ENCODE data around the gene CYTH3. TPM values are rescaled to one million over a fixed set of nuclear protein-coding genes. Genes with fewer than 3 reads are reported as not detected.
"Not testable (repeated sequence)": the region's sequence is repeated elsewhere in the genome, so short reads cannot be mapped to it uniquely, and the experiment has no call there.

CYTH3 gene
- total RNA-seq, 1 experiment from 2014 or later = 16.7 TPM

DNA sequence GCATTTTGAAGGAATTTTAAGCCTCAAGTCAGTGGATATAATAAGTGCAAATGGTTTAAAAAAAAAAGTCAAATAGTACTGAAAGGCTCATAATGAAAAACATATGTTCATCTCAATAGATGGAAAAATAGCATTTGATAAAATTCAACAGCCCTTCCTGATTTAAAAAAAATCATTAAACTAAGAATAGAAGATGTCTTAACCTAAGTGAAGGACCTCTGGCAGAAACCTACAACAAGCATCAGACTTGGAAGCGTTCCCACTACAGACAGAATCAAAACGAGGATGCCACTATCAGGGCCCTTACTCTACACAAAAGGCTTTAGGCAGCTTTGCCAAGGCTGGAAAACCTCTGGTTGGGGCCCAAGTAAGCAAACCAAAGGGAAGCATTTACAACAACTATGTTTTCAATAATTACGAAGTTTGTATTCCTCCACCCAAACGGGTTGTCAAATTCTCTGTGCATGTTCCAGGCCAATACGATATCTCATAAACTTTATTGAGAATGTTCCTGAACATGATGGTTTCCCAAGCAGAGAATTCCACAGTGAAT, 45.1 kb downstream of the CYTH3 start (continued):
- TF ChIP-seq EZH2 (IDR thresholded peaks at IDR 0.05) (no peak), CEBPB (IDR thresholded peaks at IDR 0.05; ENCODE audit: low read depth) (no peak)

DNA sequence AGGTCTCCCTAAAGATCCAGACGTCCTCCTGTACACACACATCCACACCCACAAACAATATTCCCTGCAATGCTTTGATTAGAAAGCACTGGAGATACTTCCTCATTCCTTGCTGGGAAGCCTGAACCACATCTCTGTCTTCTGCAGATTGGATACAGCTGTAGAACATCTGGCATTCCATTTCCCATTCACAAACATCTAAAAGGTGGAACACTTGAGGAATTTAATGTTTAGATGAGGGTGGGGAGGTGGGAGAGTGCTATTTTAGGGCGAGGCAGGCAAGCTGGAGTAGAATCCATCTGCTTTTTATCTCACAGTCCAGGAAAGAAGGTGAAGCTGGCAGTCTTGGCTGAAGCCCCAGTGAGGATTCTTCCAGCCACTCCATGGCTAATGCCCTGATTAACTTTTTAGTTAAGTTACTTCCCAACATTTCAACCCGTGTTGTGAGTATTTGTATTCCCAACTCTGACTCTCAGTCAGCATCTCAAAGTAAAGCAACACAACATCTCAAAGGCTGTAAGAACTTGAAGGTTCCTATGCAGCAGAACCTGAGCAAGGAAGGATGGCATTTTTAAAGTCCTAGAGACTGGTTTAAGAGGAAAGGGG, 46.1 kb downstream of the CYTH3 start:
- H3K36me3 ChIP-seq (ENCODE audit: control insufficient read depth in 1 of 2, insufficient read depth in 2 of 2, low read length in 2 of 2) = no peaks in the 10 kb centered on the region
- TF ChIP-seq SP1 (IDR thresholded peaks at IDR 0.05; ENCODE audit: low read depth) (peak; percentile 12; the same call in 1 of the 2 replicates), CBX3 (IDR thresholded peaks at IDR 0.05; ENCODE audit: low read depth) (no peak), ELF1 (IDR thresholded peaks at IDR 0.05; ENCODE audit: borderline replicate concordance, low read depth) (peak; percentile 35)
- DNase-seq (ENCODE audit: low read depth, low spot score) (no peak), ATAC-seq (peak; percentile 53)
- BruUV-seq (replicated peaks) = no TSS peak
- ChIA-PET POLR2A (no interaction called here), RAD21 (ENCODE audit: low non-redundant PET in 1 of 2, low total read pairs in 2 of 2, uncharacterized antibody in 2 of 2, unreplicated experiment in 2 of 2) (no interaction called here), CTCF (no interaction called here)
- H3K27me3 ChIP-seq (ENCODE audit: insufficient read depth, low read length) = no peaks in the 10 kb centered on the region
- H3K4me3 ChIP-seq (replicated peaks in 1 of 2; ENCODE audit: low read depth in 1 of 2, low read length in 2 of 2) = no peak overlapping the region
- H3K9ac ChIP-seq (ENCODE audit: low read length) = no peak overlapping the region
- no peaks in the 10 kb centered on the region for H3K9me3 ChIP-seq (ENCODE audit: control insufficient read depth in 1 of 2, insufficient read depth in 1 of 2, low read depth in 1 of 2, low read length in 2 of 2)
- intact Hi-C loops (cut with micrococcal nuclease) = no loop called here
- H3K4me1 ChIP-seq (ENCODE audit: control insufficient read depth in 1 of 2, insufficient read depth in 2 of 2, low read length in 2 of 2) = peaks cover 10 to 12% of the 10 kb centered on the region in 2 experiments
- peaks cover 35% of the 10 kb centered on the region for H3K79me2 ChIP-seq (ENCODE audit: insufficient read depth, low read length)
- H3K27ac ChIP-seq (ENCODE audit: low read depth, low read length) = no peak overlapping the region
- peak overlapping the region; percentile 24 for H3K4me2 ChIP-seq (ENCODE audit: low read length)
- H3K9me2 ChIP-seq (ENCODE audit: insufficient read depth) = no peaks in the 10 kb centered on the region
- H2AFZ ChIP-seq (ENCODE audit: low read depth, low read length, poor library complexity, severe bottlenecking) = no peak overlapping the region
- H4K20me1 ChIP-seq (ENCODE audit: insufficient read depth) = no peaks in the 10 kb centered on the region

DNA sequence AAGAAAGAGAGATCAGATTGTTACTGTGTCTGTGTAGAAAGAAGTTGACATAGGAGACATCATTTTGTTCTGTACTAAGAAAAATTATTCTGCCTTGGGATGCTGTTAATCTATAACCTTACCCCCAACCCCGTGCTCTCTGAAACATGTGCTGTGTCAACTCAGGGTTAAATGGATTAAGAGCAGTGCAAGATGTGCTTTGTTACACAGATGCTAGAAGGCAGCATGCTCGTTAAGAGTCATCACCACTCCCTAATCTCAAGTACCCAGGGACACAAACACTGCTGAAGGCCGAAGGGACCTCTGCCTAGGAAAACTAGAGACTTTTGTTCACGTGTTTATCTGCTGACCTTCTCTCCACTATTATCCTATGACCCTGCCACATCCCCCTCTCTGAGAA, 49.0 kb downstream of the CYTH3 start:
- H3K4me3 ChIP-seq (replicated peaks in 1 of 2; ENCODE audit: low read depth in 1 of 2, low read length in 2 of 2); POLR2A ChIA-PET; ATAC-seq; H3K4me2 ChIP-seq (ENCODE audit: low read length); RAD21 ChIA-PET (ENCODE audit: low non-redundant PET in 1 of 2, low total read pairs in 2 of 2, uncharacterized antibody in 2 of 2, unreplicated experiment in 2 of 2); H3K9ac ChIP-seq (ENCODE audit: low read length); H3K9me3 ChIP-seq (ENCODE audit: control insufficient read depth in 1 of 2, insufficient read depth in 1 of 2, low read depth in 1 of 2, low read length in 2 of 2); H3K36me3 ChIP-seq (ENCODE audit: control insufficient read depth in 1 of 2, insufficient read depth in 2 of 2, low read length in 2 of 2); H3K27me3 ChIP-seq (ENCODE audit: insufficient read depth, low read length); H4K20me1 ChIP-seq (ENCODE audit: insufficient read depth); BruUV-seq (replicated peaks); H3K27ac ChIP-seq (ENCODE audit: low read depth, low read length); H3K9me2 ChIP-seq (ENCODE audit: insufficient read depth); H2AFZ ChIP-seq (ENCODE audit: low read depth, low read length, poor library complexity, severe bottlenecking); DNase-seq (ENCODE audit: low read depth, low spot score); intact Hi-C loops (cut with micrococcal nuclease); CTCF ChIA-PET: not testable (repeated sequence)
- Histone ChIP-seq H3K4me1 (ENCODE audit: control insufficient read depth in 1 of 2, insufficient read depth in 2 of 2, low read length in 2 of 2) (peaks cover 10 to 12% of the 10 kb centered on the region in 2 experiments), H3K79me2 (ENCODE audit: insufficient read depth, low read length) (peaks cover 34% of the 10 kb centered on the region)

DNA sequence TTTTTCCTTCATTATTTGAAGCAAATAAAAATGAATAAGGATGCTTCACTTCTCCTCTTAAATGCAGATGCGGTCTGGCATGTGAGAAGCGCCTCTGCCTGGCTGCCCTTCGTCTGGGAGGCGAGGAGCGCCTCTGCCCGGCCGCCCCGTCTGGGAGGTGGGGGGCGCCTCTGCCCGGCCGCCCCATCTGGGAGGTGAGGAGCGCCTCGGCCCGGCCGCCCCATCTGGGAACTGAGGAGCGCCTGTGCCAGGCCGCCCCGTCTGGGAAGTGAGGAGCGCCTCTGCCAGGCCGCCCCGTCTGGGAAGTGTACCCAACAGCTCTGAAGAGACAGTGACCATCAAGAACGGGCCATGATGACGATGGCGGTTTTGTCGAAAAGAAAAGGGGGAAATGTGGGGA, 49.4 kb downstream of the CYTH3 start:
- H3K27ac ChIP-seq (ENCODE audit: low read depth, low read length); H3K9ac ChIP-seq (ENCODE audit: low read length); ATAC-seq; BruUV-seq (replicated peaks); H4K20me1 ChIP-seq (ENCODE audit: insufficient read depth); H3K27me3 ChIP-seq (ENCODE audit: insufficient read depth, low read length); intact Hi-C loops (cut with micrococcal nuclease); H3K9me2 ChIP-seq (ENCODE audit: insufficient read depth); H3K4me3 ChIP-seq (replicated peaks in 1 of 2; ENCODE audit: low read depth in 1 of 2, low read length in 2 of 2); DNase-seq (ENCODE audit: low read depth, low spot score); H2AFZ ChIP-seq (ENCODE audit: low read depth, low read length, poor library complexity, severe bottlenecking); CTCF ChIA-PET; H3K36me3 ChIP-seq (ENCODE audit: control insufficient read depth in 1 of 2, insufficient read depth in 2 of 2, low read length in 2 of 2); RAD21 ChIA-PET (ENCODE audit: low non-redundant PET in 1 of 2, low total read pairs in 2 of 2, uncharacterized antibody in 2 of 2, unreplicated experiment in 2 of 2); H3K4me2 ChIP-seq (ENCODE audit: low read length); H3K9me3 ChIP-seq (ENCODE audit: control insufficient read depth in 1 of 2, insufficient read depth in 1 of 2, low read depth in 1 of 2, low read length in 2 of 2); POLR2A ChIA-PET: not testable (repeated sequence)
- H3K79me2 ChIP-seq (ENCODE audit: insufficient read depth, low read length) = peaks cover 34% of the 10 kb centered on the region
- H3K4me1 ChIP-seq (ENCODE audit: control insufficient read depth in 1 of 2, insufficient read depth in 2 of 2, low read length in 2 of 2) = peaks cover 10 to 12% of the 10 kb centered on the region in 2 experiments
